ENCODE measurements around the gene RALB. TPM values are rescaled to one million over a fixed set of nuclear protein-coding genes. Genes with fewer than 3 reads are reported as not detected.

The RALB gene
- total RNA-seq, 1 experiment from 2014 or later, result 24.6 TPM

DNA sequence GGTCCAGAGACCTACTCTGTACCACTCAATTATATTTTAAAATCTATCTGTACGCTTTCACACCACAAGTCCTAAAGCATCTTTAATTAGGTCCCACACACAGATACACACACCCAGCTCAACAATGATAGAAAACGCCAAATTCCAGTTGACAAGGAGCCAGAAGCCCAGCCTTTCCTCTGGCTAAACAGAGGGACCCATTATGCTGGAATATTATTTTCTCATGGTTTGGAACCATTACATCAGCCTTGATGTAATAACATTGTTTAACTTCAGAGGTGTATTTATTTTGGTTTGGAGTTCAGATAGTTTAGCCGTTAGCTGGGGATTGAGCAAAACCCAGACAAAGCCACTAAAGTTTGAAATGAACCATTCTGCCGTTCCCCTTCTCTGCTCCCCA is 79.3 kb downstream of the RALB start:
- Histone ChIP-seq H3K27me3 (ENCODE audit: insufficient read depth, low read length) (no peaks in the 10 kb centered on the region), H2AFZ (ENCODE audit: low read length) (no peak overlapping the region), H4K8ac (replicated peaks; ENCODE audit: insufficient read length, low read depth, low read length) (no peak overlapping the region), H2BK12ac (ENCODE audit: insufficient read length, low read depth, low read length) (no peak overlapping the region), H3K9me3 (ENCODE audit: control insufficient read depth, low read depth, low read length) (no peaks in the 10 kb centered on the region), H3T11ph (ENCODE audit: low read length) (no peak overlapping the region), H4K91ac (ENCODE audit: insufficient read length, low read depth, low read length) (no peak overlapping the region), H3K56ac (ENCODE audit: insufficient read length, low read depth, low read length) (no peak overlapping the region), H2BK5ac (ENCODE audit: insufficient read length, low read length) (no peak overlapping the region), H3K18ac (ENCODE audit: insufficient read length, low read depth, low read length) (no peak overlapping the region), H2BK15ac (ENCODE audit: low read depth, low read length) (no peak overlapping the region), H2BK20ac (ENCODE audit: low read depth, low read length, poor library complexity, severe bottlenecking) (no peak overlapping the region), H3K27ac (ENCODE audit: insufficient read length, low read depth, low read length) (no peak overlapping the region), H3K79me2 (ENCODE audit: insufficient read depth, low read length) (no peaks in the 10 kb centered on the region), H4K20me1 (ENCODE audit: control insufficient read depth, insufficient read depth, insufficient read length) (no peaks in the 10 kb centered on the region), H3K4me1 (ENCODE audit: insufficient read depth, low read length) (no peaks in the 10 kb centered on the region), H3K23ac (ENCODE audit: insufficient read length, low read depth, low read length) (no peak overlapping the region), H3K14ac (ENCODE audit: insufficient read depth, low read length) (no peak overlapping the region), H3K79me1 (ENCODE audit: insufficient read depth, low read depth, low read length, poor library complexity, severe bottlenecking) (no peaks in the 10 kb centered on the region), H2BK120ac (ENCODE audit: low read depth, low read length, poor library complexity, severe bottlenecking) (no peak overlapping the region), H3K4me2 (ENCODE audit: insufficient read depth, insufficient read length, low read length) (no peak overlapping the region), H3K4ac (ENCODE audit: low read depth, low read length) (no peak overlapping the region), H4K5ac (ENCODE audit: insufficient read length, low read depth, low read length) (no peak overlapping the region), H3K23me2 (ENCODE audit: insufficient read length, low read depth, low read length, poor library complexity, severe bottlenecking) (no peaks in the 10 kb centered on the region), H3K9ac (ENCODE audit: extremely low read depth, insufficient read length, low read length) (no peak overlapping the region), H2AK5ac (ENCODE audit: insufficient read length, low read length) (no peak overlapping the region)
- Mint-ChIP-seq H3K27ac (no peak overlapping the region), H3K4me1 (peaks cover 0 to 7% of the 10 kb centered on the region in 2 experiments; a peak in 2 of 4 replicates), H3K4me3 (no peak overlapping the region), H3K9me3 (peaks cover 0 to 6% of the 10 kb centered on the region in 2 experiments; a peak in 2 of 5 replicates), H3K27me3 (ENCODE audit: low read depth) (peaks cover 95% of the 10 kb centered on the region), H3K36me3 (ENCODE audit: insufficient read depth in 1 of 3, low read depth in 3 of 3) (no peaks in the 10 kb centered on the region)
- DNase-seq, result no peak
- no CpG with 5 or more reads among the region's 4 CpGs for WGBS (ENCODE audit: extremely low coverage, insufficient read length, low lambda C conversion rate)
- TF ChIP-seq, protein P1, sequence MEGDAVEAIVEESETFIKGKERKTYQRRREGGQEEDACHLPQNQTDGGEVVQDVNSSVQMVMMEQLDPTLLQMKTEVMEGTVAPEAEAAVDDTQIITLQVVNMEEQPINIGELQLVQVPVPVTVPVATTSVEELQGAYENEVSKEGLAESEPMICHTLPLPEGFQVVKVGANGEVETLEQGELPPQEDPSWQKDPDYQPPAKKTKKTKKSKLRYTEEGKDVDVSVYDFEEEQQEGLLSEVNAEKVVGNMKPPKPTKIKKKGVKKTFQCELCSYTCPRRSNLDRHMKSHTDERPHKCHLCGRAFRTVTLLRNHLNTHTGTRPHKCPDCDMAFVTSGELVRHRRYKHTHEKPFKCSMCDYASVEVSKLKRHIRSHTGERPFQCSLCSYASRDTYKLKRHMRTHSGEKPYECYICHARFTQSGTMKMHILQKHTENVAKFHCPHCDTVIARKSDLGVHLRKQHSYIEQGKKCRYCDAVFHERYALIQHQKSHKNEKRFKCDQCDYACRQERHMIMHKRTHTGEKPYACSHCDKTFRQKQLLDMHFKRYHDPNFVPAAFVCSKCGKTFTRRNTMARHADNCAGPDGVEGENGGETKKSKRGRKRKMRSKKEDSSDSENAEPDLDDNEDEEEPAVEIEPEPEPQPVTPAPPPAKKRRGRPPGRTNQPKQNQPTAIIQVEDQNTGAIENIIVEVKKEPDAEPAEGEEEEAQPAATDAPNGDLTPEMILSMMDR (conservative IDR thresholded peaks at IDR 0.05), result no peak

Measured in H9 (cell line).